Stimulated activated naive B cell treated with anti-CD40 and anti-IgM and Interleukin-4, amounts not matched to agents 10 μg/mL and 1 μg/mL and 100 μg/mL, for 72 hours (primary cell): Measurements from ENCODE around the gene SELP.

ENCODE experiments used
- ATAC-seq, 2 donors: fragments of 150-1000 bp; cut with Tn5 transposase; replicated peaks; 2 replicates each; pipeline ENCODE4 v1.10.0; 2021; ENCODE audit warnings: moderate library complexity in 1 of 2
- DNase-seq: peaks from one replicate; pipeline ENCODE4 v3.0.0; 2021
- H3K27ac Mint-ChIP-seq: one replicate; pipeline ENCODE4 v1.8.0; 2022; ENCODE audit warnings: mild to moderate bottlenecking, mixed read lengths
- H3K27me3 Mint-ChIP-seq, 2 donors: one replicate each; pipeline ENCODE4 v1.8.0; 2022; ENCODE audit warnings: mixed read lengths in 2 of 2
- H3K36me3 Mint-ChIP-seq, 2 donors: one replicate each; pipeline ENCODE4 v1.8.0; 2022; ENCODE audit warnings: mixed read lengths in 2 of 2, mild to moderate bottlenecking in 1 of 2
- H3K4me1 Mint-ChIP-seq, 2 donors: one replicate each; pipeline ENCODE4 v1.8.0; 2022; ENCODE audit warnings: mixed read lengths in 2 of 2, mild to moderate bottlenecking in 1 of 2
- H3K4me3 Mint-ChIP-seq, 2 donors: one replicate each; pipeline ENCODE4 v1.8.0; 2022; ENCODE audit warnings: mild to moderate bottlenecking in 2 of 2, mixed read lengths in 2 of 2, moderate library complexity in 1 of 2
- H3K9me3 Mint-ChIP-seq, 2 donors: one replicate each; pipeline ENCODE4 v1.8.0; 2022; ENCODE audit warnings: mixed read lengths in 2 of 2, mild to moderate bottlenecking in 1 of 2

Gene SELP

GRCh38 chr1:169604781-169605560 lies 25.0 kb downstream of the SELP start:
- H3K4me3 Mint-ChIP-seq: peak overlapping the region; percentile 18 to 40
- H3K4me1 Mint-ChIP-seq: peaks cover 37 to 53% of the 10 kb centered on the region in 2 donors
- peak overlapping the region; percentile 48 for H3K27ac Mint-ChIP-seq
- no peaks in the 10 kb centered on the region for H3K27me3 Mint-ChIP-seq
- peaks cover 0 to 1% of the 10 kb centered on the region in 2 donors for H3K9me3 Mint-ChIP-seq
- H3K36me3 Mint-ChIP-seq: no peaks in the 10 kb centered on the region
- ATAC-seq: peak; percentile 93 to 94
- DNase-seq: peak; percentile 48

GRCh38 chr1:169601096-169601881 lies 28.6 kb downstream of the SELP start:
- Mint-ChIP-seq H3K27ac (peak overlapping the region; percentile 57), H3K9me3 (peaks cover 0 to 1% of the 10 kb centered on the region in 2 donors), H3K4me1 (peaks cover 32 to 51% of the 10 kb centered on the region in 2 donors), H3K27me3 (peaks cover 0 to 4% of the 10 kb centered on the region in 2 donors), H3K36me3 (no peaks in the 10 kb centered on the region), H3K4me3 (no peak overlapping the region)
- ATAC-seq (no peak), DNase-seq (no peak)

- Mint-ChIP-seq H3K4me3 (peak overlapping the region in 1 of 2 donors; percentile 6), H3K9me3 (no peaks in the 10 kb centered on the region), H3K27ac (peak overlapping the region; percentile 62), H3K27me3 (peaks cover 5 to 7% of the 10 kb centered on the region in 2 donors), H3K36me3 (no peaks in the 10 kb centered on the region), H3K4me1 (peaks cover 28 to 51% of the 10 kb centered on the region in 2 donors)
- DNase-seq (no peak), ATAC-seq (peak; percentile 36 to 47)
Observed at GRCh38 chr1:169595764-169596711, 33.9 kb downstream of the SELP start.

GRCh38 chr1:169594391-169594790 lies 35.5 kb downstream of the SELP start:
- H3K27ac Mint-ChIP-seq: peak overlapping the region; percentile 1
- H3K36me3 Mint-ChIP-seq: no peaks in the 10 kb centered on the region
- no peaks in the 10 kb centered on the region for H3K9me3 Mint-ChIP-seq
- peak overlapping the region; percentile 5 to 12 for H3K4me3 Mint-ChIP-seq
- ATAC-seq (peak; percentile 96 to 97), DNase-seq (peak; percentile 51)
- H3K27me3 Mint-ChIP-seq: peaks cover 5 to 7% of the 10 kb centered on the region in 2 donors
- H3K4me1 Mint-ChIP-seq: peaks cover 22 to 47% of the 10 kb centered on the region in 2 donors

- Mint-ChIP-seq H3K9me3 (no peaks in the 10 kb centered on the region), H3K27me3 (peaks cover 8 to 15% of the 10 kb centered on the region in 2 donors), H3K4me3 (no peak overlapping the region), H3K27ac (no peak overlapping the region), H3K4me1 (peaks cover 37 to 57% of the 10 kb centered on the region in 2 donors), H3K36me3 (no peaks in the 10 kb centered on the region)
- ATAC-seq (no peak), DNase-seq (no peak)
Observed at GRCh38 chr1:169590932-169591331, 39.0 kb downstream of the SELP start.

- DNase-seq (no peak), ATAC-seq (peak; percentile 58 to 59)
- Mint-ChIP-seq H3K9me3 (no peaks in the 10 kb centered on the region), H3K27me3 (peaks cover 6 to 15% of the 10 kb centered on the region in 2 donors), H3K27ac (no peak overlapping the region), H3K36me3 (no peaks in the 10 kb centered on the region), H3K4me1 (peaks cover 24 to 49% of the 10 kb centered on the region in 2 donors), H3K4me3 (no peak overlapping the region)
Observed at GRCh38 chr1:169588785-169589485, 41.0 kb downstream of the SELP start.

GRCh38 chr1:169588112-169588511 lies 41.8 kb downstream of the SELP start:
- Mint-ChIP-seq H3K27ac (no peak overlapping the region), H3K27me3 (peaks cover 11 to 15% of the 10 kb centered on the region in 2 donors), H3K9me3 (no peaks in the 10 kb centered on the region), H3K36me3 (no peaks in the 10 kb centered on the region), H3K4me3 (no peak overlapping the region), H3K4me1 (peaks cover 20 to 42% of the 10 kb centered on the region in 2 donors)
- no peak for DNase-seq
- ATAC-seq: no peak

GRCh38 chr1:169586395-169587255 lies 43.3 kb downstream of the SELP start, which contains the start of gene F5:
Gene F5 (minus strand): TSS chr1:169586481. CDS start chr1:169586386, 95 bp downstream.
- H3K27ac Mint-ChIP-seq: no peak within 1 kb of the TSS

GRCh38 chr1:169586067-169586394 lies 43.9 kb downstream of the SELP start:
- Mint-ChIP-seq H3K27ac (no peak overlapping the region), H3K9me3 (no peaks in the 10 kb centered on the region), H3K4me1 (peaks cover 16 to 30% of the 10 kb centered on the region in 2 donors), H3K36me3 (no peaks in the 10 kb centered on the region), H3K27me3 (peaks cover 10 to 15% of the 10 kb centered on the region in 2 donors), H3K4me3 (peak overlapping the region; percentile 72 to 81)
- DNase-seq: no peak
- ATAC-seq: peak; percentile 30 to 37

More at GRCh38 chr1:169586395-169587255, 43.3 kb downstream of the SELP start, which contains the start of gene F5:
- peaks cover 10 to 15% of the 10 kb centered on the region in 2 donors for H3K27me3 Mint-ChIP-seq
- no peaks in the 10 kb centered on the region for H3K36me3 Mint-ChIP-seq
- H3K9me3 Mint-ChIP-seq: no peaks in the 10 kb centered on the region
- peak; percentile 98 for ATAC-seq
- DNase-seq: peak; percentile 48
- H3K4me3 Mint-ChIP-seq: peak within 1 kb of the TSS; percentile 72 to 81
- H3K4me1 Mint-ChIP-seq: peaks cover 16 to 30% of the 10 kb centered on the region in 2 donors

- Mint-ChIP-seq H3K9me3 (no peaks in the 10 kb centered on the region), H3K36me3 (no peaks in the 10 kb centered on the region), H3K4me3 (no peak overlapping the region), H3K4me1 (peaks cover 16 to 30% of the 10 kb centered on the region in 2 donors), H3K27me3 (peaks cover 10 to 15% of the 10 kb centered on the region in 2 donors), H3K27ac (no peak overlapping the region)
- DNase-seq: no peak
- ATAC-seq: no peak
Observed at GRCh38 chr1:169585181-169585580, 44.7 kb downstream of the SELP start.

- H3K36me3 Mint-ChIP-seq: no peaks in the 10 kb centered on the region
- H3K4me3 Mint-ChIP-seq: no peak overlapping the region
- no peak overlapping the region for H3K27ac Mint-ChIP-seq
- no peak for DNase-seq
- ATAC-seq: no peak
- no peaks in the 10 kb centered on the region for H3K9me3 Mint-ChIP-seq
- peaks cover 10 to 15% of the 10 kb centered on the region in 2 donors for H3K27me3 Mint-ChIP-seq
- H3K4me1 Mint-ChIP-seq: peaks cover 16 to 28% of the 10 kb centered on the region in 2 donors
Observed at GRCh38 chr1:169584483-169585144, 45.3 kb downstream of the SELP start.
